Heart right ventricle (tissue), 16 donors: ENCODE results near the gene PPM1H. TPM values are rescaled to one million over a fixed set of nuclear protein-coding genes. Genes with fewer than 3 reads are reported as not detected.

Experiments
- ATAC-seq, 8 donors: fragments of 200-7000 bp; cut with Tn5 transposase; one replicate each; pipeline ENCODE4 v1.9.1; 2020; ENCODE audit warnings: mild to moderate bottlenecking in 8 of 8, moderate library complexity in 8 of 8, moderate number of reproducible peaks in 1 of 8
- DNase-seq, 2 donors: peaks; one replicate each; pipeline ENCODE4 v3.0.0-alpha.2; 2020
- H3K27ac ChIP-seq, 10 donors: fragments of 200-600 bp; sonication (generic) in 2 of 10; one replicate each; pipeline versions ENCODE4 v1.5.0 to v1.8.0; 2020 to 2022; ENCODE audit warnings: mild to moderate bottlenecking in 3 of 10
- H3K27me3 ChIP-seq, 7 donors: fragments of 200-600 bp; one replicate each; pipeline ENCODE4 v1.8.0; 2021 to 2022; ENCODE audit warnings: mild to moderate bottlenecking in 2 of 7
- H3K36me3 ChIP-seq, 9 donors: fragments of 200-600 bp; sonication (generic) in 1 of 9; one replicate each; pipeline versions ENCODE4 v1.5.0 to v1.8.0; 2020 to 2022; ENCODE audit warnings: mild to moderate bottlenecking in 2 of 9
- H3K4me1 ChIP-seq, 9 donors: fragments of 200-600 bp; sonication (generic) in 1 of 9; one replicate each; pipeline versions ENCODE4 v1.5.0 to v1.8.0; 2020 to 2022; ENCODE audit warnings: mild to moderate bottlenecking in 4 of 9
- H3K4me3 ChIP-seq, 10 donors: fragments of 200-600 bp; sonication (generic) in 2 of 10; one replicate each; pipeline versions ENCODE4 v1.5.0 to v1.8.0; 2020 to 2022; ENCODE audit warnings: mild to moderate bottlenecking in 7 of 10, moderate library complexity in 2 of 10
- H3K9me3 ChIP-seq, 11 donors: fragments of 200-600 bp in 10 of 11; sonication (generic) in 2 of 11; one replicate each; pipeline versions ENCODE4 v1.5.0 to v1.8.0; 2013 to 2022; ENCODE audit warnings: mild to moderate bottlenecking in 2 of 11, control low read depth in 1 of 11, moderate library complexity in 1 of 11
- CTCF ChIP-seq, 9 donors: fragments of 200-600 bp; sonication (generic) in 2 of 9; IDR thresholded peaks; one replicate each; pipeline versions ENCODE4 v1.5.0 to v1.8.0; 2021 to 2022; ENCODE audit warnings: antibody characterized with exemption in 9 of 9, mild to moderate bottlenecking in 5 of 9, moderate library complexity in 1 of 9
- WGBS, 2 donors: extraction: QIAGEN DNeasy Blood & Tissue Kit; methylation state at CpG; one replicate each; pipeline ENCODE4 v1.1.7; 2013; ENCODE audit warnings: inconsistent platforms in 1 of 2; 5-methylcytosine and 5-hydroxymethylcytosine counted together
- intact Hi-C, 10 donors: fragments of 100-400 bp; cut with DNase I; formaldehyde crosslinking; loops; one replicate each; pipeline versions ENCODE4 v1.11.1 to v1.14.2; 2022
- polyA plus RNA-seq, 2 donors: library from polyadenylated mRNA; stranded (reverse); fragments of 200-250 nt; gene quantifications; one replicate each; pipeline ENCODE4 v1.2.3, GENCODE V29; 2013
- total RNA-seq, 10 donors: library from RNA; stranded (reverse); fragmentation: NEBNext Ultra II Directional in 3 of 10; extraction: Animal tissue kit (Norgen Biotek cat#: 25700) in 3 of 10; gene quantifications; one replicate each; pipeline versions ENCODE4 v1.2.1 to v1.2.4, GENCODE V29; 2021 to 2023
- donor health status: Arrhythmogenic right ventricular cardiomyopathy.
- donor health status: ischemic (EF 13 %, LVEDD 7.1; RV severe dilation, severe dysfunction).
- donor health status: healthy with polysubstance abuse.
- donor health status: DM: no; HTN: yes; CAD: no.
- donor health status: DM: no; HTN: no; CAD: no.
- donor health status: ischemic (EF 25% LVEDD 6.9; RV normal size, moderate dysfunction).
- donor health status: ischemic (EF 25% LVEDD 5.7; RV mildly dilated, moderate dysfunction).
- donor health status: healthy.
- donor health status: DM: yes; HTN: yes; CAD: no.
- donor health status: Ischemic cardiomyopathy.
- donor health status: ischemic (EF 35%, LVEDD 5.7; RV mildly dilated, moderate dysfunction).
- donor health status: nonischemic (EF 11% LVEDD 7.7; RV severe dilation, severe dysfunction).
- donor health status: DM: yes; HTN: yes; CAD: no.
- donor health status: PGD.
- donor health status: ischemic (EF 29% LVEDD 5.4; RV normal size, mild dysfunction).
- donor health status: nonischemic (EF 23%, LVEDD 6.1; RV moderate dilation, normal function).

PPM1H gene
- total and polyA plus RNA-seq, 12 donors = 0.62 to 7.1 (median 5.3) TPM

- WGBS, 2 donors = 54 to 56% methylated on average over 8 of the region's 8 CpGs
- no peaks in the 10 kb centered on the region for H3K27me3 ChIP-seq
- peak overlapping the region in 9 of 10 donors; percentile 19 to 71 (median 48) for H3K27ac ChIP-seq
- peaks cover 0 to 14% (median 0%) of the 10 kb centered on the region in 9 donors for H3K36me3 ChIP-seq
- H3K4me1 ChIP-seq = peaks cover 6 to 43% (median 24%) of the 10 kb centered on the region in 9 donors
- no peak for TF ChIP-seq CTCF (IDR thresholded peaks at IDR 0.05)
- DNase-seq = peak in 1 of 2 donors; percentile 63
- intact Hi-C loops = no loop called here
- peak; percentile 58 to 83 (median 74) for ATAC-seq
- H3K9me3 ChIP-seq = no peaks in the 10 kb centered on the region
- H3K4me3 ChIP-seq = no peak overlapping the region
These were observed 214.2 kb downstream of the PPM1H start for GRCh38 chr12:62720661-62721330.

- Histone ChIP-seq H3K4me1 (peaks cover 6 to 47% (median 24%) of the 10 kb centered on the region in 9 donors), H3K4me3 (no peak overlapping the region), H3K36me3 (peaks cover 0 to 14% (median 0%) of the 10 kb centered on the region in 9 donors), H3K27me3 (no peaks in the 10 kb centered on the region), H3K27ac (peak overlapping the region in 5 of 10 donors; percentile 37 to 71 (median 50)), H3K9me3 (no peaks in the 10 kb centered on the region)
- 81 to 83% methylated on average over 2 of the region's 2 CpGs for WGBS, 2 donors
- ATAC-seq (no peak), DNase-seq (no peak)
- intact Hi-C loops = no loop called here
- no peak for TF ChIP-seq CTCF (IDR thresholded peaks at IDR 0.05)
These were observed 214.9 kb downstream of the PPM1H start for GRCh38 chr12:62720025-62720424.

GRCh38 chr12:62718762-62719426 lies 216.1 kb downstream of the PPM1H start:
- Histone ChIP-seq H3K4me1 (peaks cover 6 to 52% (median 28%) of the 10 kb centered on the region in 9 donors), H3K4me3 (no peak overlapping the region), H3K36me3 (peaks cover 0 to 14% (median 0%) of the 10 kb centered on the region in 9 donors), H3K9me3 (no peaks in the 10 kb centered on the region), H3K27ac (no peak overlapping the region), H3K27me3 (no peaks in the 10 kb centered on the region)
- DNase-seq (no peak), ATAC-seq (no peak)
- 90 to 98% methylated on average over 2 of the region's 2 CpGs for WGBS, 2 donors
- intact Hi-C loops = loop anchor here in 1 of 10 donors (5.0 kb wide), 1 partner anchor 87 kb away; no protein-coding TSS in a partner anchor
- TF ChIP-seq CTCF (IDR thresholded peaks at IDR 0.05) = no peak

GRCh38 chr12:62717643-62718042 lies 217.3 kb downstream of the PPM1H start:
- Histone ChIP-seq H3K27me3 (no peaks in the 10 kb centered on the region), H3K9me3 (no peaks in the 10 kb centered on the region), H3K4me1 (peaks cover 6 to 59% (median 36%) of the 10 kb centered on the region in 9 donors), H3K27ac (no peak overlapping the region), H3K4me3 (no peak overlapping the region), H3K36me3 (peaks cover 0 to 14% (median 0%) of the 10 kb centered on the region in 9 donors)
- DNase-seq (no peak), ATAC-seq (no peak)
- no peak for TF ChIP-seq CTCF (IDR thresholded peaks at IDR 0.05)
- intact Hi-C loops = loop anchor here in 1 of 10 donors (5.0 kb wide), 1 partner anchor 85 kb away; no protein-coding TSS in a partner anchor
- 89 to 94% methylated on average over 1 of the region's 1 CpG for WGBS, 2 donors
